IMR-90 (cell line): Measurements from ENCODE around the gene LRPPRC. TPM values are rescaled to one million over a fixed set of nuclear protein-coding genes. Genes with fewer than 3 reads are reported as not detected.

Experiments
- ATAC-seq: fragments of 200-7000 bp; cut with Tn5 transposase; 2 replicates; pipeline ENCODE4 v1.9.1; 2020; ENCODE audit warnings: low read depth, mild to moderate bottlenecking, moderate library complexity
- BruUV-seq: library from RNA; stranded (reverse); fragments of 400-500 nt; replicated peaks from 2 replicates; lab custom pipeline; 2021; lab: Mats Ljungman, UMichigan
- CTCF ChIA-PET: fragments of 300-600 bp; formaldehyde crosslinking; extraction: SDS; loops from one replicate; lab custom pipeline; 2021; ENCODE audit warnings: antibody characterized with exemption; lab: Yijun Ruan, JAX
- POLR2A ChIA-PET: fragments of 300-600 bp; sonication (Branson Sonifier 250); formaldehyde crosslinking; loops from one replicate; lab custom pipeline; 2022; ENCODE audit warnings: antibody characterized with exemption; ENCODE audit not compliant: unreplicated experiment; lab: Charles Lee
- DNase-seq: peaks from one replicate; pipeline ENCODE4 v3.0.0; 2013
- H2AFZ ChIP-seq: replicated peaks from 2 replicates; pipeline ENCODE3; 2013; ENCODE audit warnings: low read length, mild to moderate bottlenecking; ENCODE audit not compliant: poor library complexity
- H2AK5ac ChIP-seq: 2 replicates; pipeline ENCODE4 v1.6.1; 2013; ENCODE audit warnings: low read depth, low read length, inconsistent platforms
- H2AK9ac ChIP-seq: replicated peaks from 2 replicates; pipeline ENCODE3; 2013; ENCODE audit warnings: mild to moderate bottlenecking, low read depth, low read length, moderate library complexity; ENCODE audit not compliant: poor library complexity
- H2BK120ac ChIP-seq: 2 replicates; pipeline ENCODE4 v1.6.1; 2013; ENCODE audit warnings: low read depth, low read length, inconsistent platforms
- H2BK15ac ChIP-seq: 3 replicates; pipeline ENCODE4 v1.6.1; 2013; ENCODE audit warnings: low read depth, low read length, inconsistent platforms
- H2BK20ac ChIP-seq: 2 replicates; pipeline ENCODE4 v1.6.1; 2013; ENCODE audit warnings: low read depth, mild to moderate bottlenecking, inconsistent platforms, low read length, moderate library complexity
- H2BK5ac ChIP-seq: 2 replicates; pipeline ENCODE4 v1.6.1; 2013; ENCODE audit warnings: mild to moderate bottlenecking, low read depth, low read length, inconsistent platforms; ENCODE audit not compliant: poor library complexity, severe bottlenecking
- H3K14ac ChIP-seq: replicated peaks from 2 replicates; pipeline ENCODE4 v1.6.1; 2013; ENCODE audit warnings: low read depth, low read length, inconsistent platforms
- H3K18ac ChIP-seq: 2 replicates; pipeline ENCODE4 v1.6.1; 2013; ENCODE audit warnings: low read depth, low read length, control low read depth
- H3K23ac ChIP-seq: 2 replicates; pipeline ENCODE4 v1.6.1; 2013; ENCODE audit warnings: low read depth, low read length, inconsistent platforms
- H3K27ac ChIP-seq: 2 replicates; pipeline ENCODE4 v1.5.1; 2013; ENCODE audit warnings: mild to moderate bottlenecking, control low read depth, low read length; ENCODE audit not compliant: insufficient read depth
- H3K27me3 ChIP-seq: 2 replicates; pipeline ENCODE4 v1.6.1; 2013; ENCODE audit warnings: low read length; ENCODE audit not compliant: control insufficient read depth, insufficient read depth
- H3K36me3 ChIP-seq: 2 replicates; pipeline ENCODE4 v1.6.1; 2013; ENCODE audit warnings: low read length, mixed read lengths; ENCODE audit not compliant: control insufficient read depth, insufficient read depth
- H3K4ac ChIP-seq: 2 replicates; pipeline ENCODE4 v1.6.1; 2013; ENCODE audit warnings: low read depth, low read length, inconsistent platforms
- H3K4me1 ChIP-seq: 2 replicates; pipeline ENCODE4 v1.6.1; 2013; ENCODE audit warnings: low read length, mixed read lengths; ENCODE audit not compliant: control insufficient read depth, insufficient read depth
- H3K4me2 ChIP-seq: 2 replicates; pipeline ENCODE4 v1.6.1; 2013; ENCODE audit warnings: low read depth, mild to moderate bottlenecking, control low read depth, low read length, moderate library complexity
- H3K4me3 ChIP-seq: 2 replicates; pipeline ENCODE4 v1.5.1; 2013; ENCODE audit warnings: low read depth, mild to moderate bottlenecking, control low read depth, low read length, moderate library complexity; ENCODE audit not compliant: insufficient read depth
- H3K56ac ChIP-seq: 2 replicates; pipeline ENCODE4 v1.6.1; 2013; ENCODE audit warnings: low read length, inconsistent platforms; ENCODE audit not compliant: insufficient read depth; ENCODE audit errors: extremely low read depth
- H3K79me1 ChIP-seq, 2 experiments: 2 replicates each; pipeline ENCODE4 v1.6.1; 2013; ENCODE audit warnings: low read length in 2 of 2, inconsistent platforms in 1 of 2, low read depth in 1 of 2
- H3K9ac ChIP-seq: 2 replicates; pipeline ENCODE4 v1.6.1; 2013; ENCODE audit warnings: low read depth, low read length, control low read depth
- H3K9me1 ChIP-seq: 2 replicates; pipeline ENCODE4 v1.6.1; 2013; ENCODE audit warnings: low read length, inconsistent platforms; ENCODE audit not compliant: insufficient read depth
- H3K9me3 ChIP-seq: 2 replicates; pipeline ENCODE4 v1.6.1; 2013; ENCODE audit warnings: low read length; ENCODE audit not compliant: control insufficient read depth, insufficient read depth
- H4K20me1 ChIP-seq: 2 replicates; pipeline ENCODE4 v1.6.1; 2013; ENCODE audit warnings: low read length, inconsistent platforms; ENCODE audit not compliant: insufficient read depth
- H4K5ac ChIP-seq: 2 replicates; pipeline ENCODE4 v1.6.1; 2013; ENCODE audit warnings: mild to moderate bottlenecking, low read depth, low read length, control low read depth
- H4K8ac ChIP-seq, 2 experiments: 2 replicates each; pipeline ENCODE4 v1.6.1; 2013; ENCODE audit warnings: low read depth in 2 of 2, low read length in 2 of 2, control low read depth in 1 of 2, inconsistent platforms in 1 of 2
- H4K91ac ChIP-seq: 2 replicates; pipeline ENCODE4 v1.6.1; 2013; ENCODE audit warnings: low read depth, low read length, inconsistent platforms; ENCODE audit not compliant: insufficient read depth
- CEBPB ChIP-seq: IDR thresholded peaks from 2 replicates; pipeline ENCODE4 v1.6.1; 2012; ENCODE audit warnings: low read depth, low read length, improper control_type of control experiment
- FOS ChIP-seq: fragments of 150-350 bp; IDR thresholded peaks from 2 replicates; pipeline ENCODE4 v1.6.1; 2016; ENCODE audit warnings: low read depth, low read length
- MAFK ChIP-seq: IDR thresholded peaks from 2 replicates; pipeline ENCODE4 v1.6.1; 2012; ENCODE audit warnings: low read depth, low read length, improper control_type of control experiment
- MAZ ChIP-seq: IDR thresholded peaks from 2 replicates; pipeline ENCODE4 v1.6.1; 2012; ENCODE audit warnings: low read depth, mild to moderate bottlenecking, low read length, improper control_type of control experiment, moderate library complexity, borderline replicate concordance
- NFE2L2 ChIP-seq: fragments of 150-350 bp; IDR thresholded peaks from 2 replicates; pipeline ENCODE4 v1.6.1; 2016; ENCODE audit warnings: low read depth, mild to moderate bottlenecking, low read length
- RCOR1 ChIP-seq: IDR thresholded peaks from 2 replicates; pipeline ENCODE4 v1.6.1; 2012; ENCODE audit warnings: mild to moderate bottlenecking, low read length, improper control_type of control experiment; ENCODE audit not compliant: insufficient replicate concordance
- WGBS, 2 experiments: methylation state at CpG; one replicate each; pipeline versions ENCODE4 v1.1.5 to v1.1.7; 2013; ENCODE audit warnings: missing lambda C conversion rate in 2 of 2; ENCODE audit not compliant: insufficient read length in 1 of 2; ENCODE audit errors: extremely low coverage in 2 of 2; 5-methylcytosine and 5-hydroxymethylcytosine counted together
- dilution Hi-C: fragments of 300-500 bp; cut with HindIII; formaldehyde crosslinking; loops from one replicate; pipeline ENCODE4 v1.14.3; 2018; ENCODE audit warnings: low sequenced_read_pairs; ENCODE audit not compliant: unreplicated experiment
- in situ Hi-C: fragments of 300-500 bp; cut with MboI; formaldehyde crosslinking; loops from 3 replicates; pipeline ENCODE4 v1.14.3; 2019; ENCODE audit warnings: low sequenced_read_pairs, inconsistent platforms, mixed read lengths
- intact Hi-C: fragments of 100-400 bp; cut with micrococcal nuclease; formaldehyde crosslinking; loops from 2 replicates; pipeline ENCODE4 v1.10.0; 2022
- polyA plus RNA-seq, 3 experiments: library from polyadenylated mRNA; depleted of rRNA; stranded (reverse); fragments of >200 nt; gene quantifications; 2 replicates each; pipeline ENCODE4 v1.2.3, GENCODE V29; 2012; ENCODE audit warnings: low replicate concordance in 1 of 3
- total RNA-seq: library from RNA; depleted of rRNA; stranded (reverse); fragments of >200 nt; gene quantifications from 2 replicates; pipeline ENCODE4 v1.2.3, GENCODE V29; 2012
- TF ChIP-seq, protein P1 (sequence below): fragments of 150-350 bp; IDR thresholded peaks from 2 replicates; pipeline ENCODE4 v1.6.1; 2016; ENCODE audit warnings: low read depth, mild to moderate bottlenecking, low read length, moderate library complexity, borderline replicate concordance

LRPPRC gene
- total and polyA plus RNA-seq, 2 of the 4 experiments (the other 2 are of a cell fraction), result 30.4 to 36.0 TPM

DNA sequence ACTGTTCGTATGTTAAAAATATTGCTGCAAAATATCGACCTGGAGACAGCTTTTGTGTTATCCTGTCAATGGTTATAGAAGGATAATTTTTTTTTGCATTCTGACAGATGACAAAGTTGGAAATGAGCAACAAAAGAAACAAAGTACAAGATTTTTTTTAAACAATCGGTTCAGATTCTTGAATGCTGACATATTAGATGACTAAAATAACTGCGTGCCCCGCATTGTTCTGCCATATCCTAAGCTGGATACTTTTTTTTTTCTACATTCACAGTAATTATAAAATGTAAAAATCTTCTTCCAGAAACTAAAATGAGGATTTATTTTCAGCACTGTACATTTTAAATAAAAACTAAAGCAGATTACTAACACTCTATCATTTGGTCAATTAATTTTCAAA is 89.9 kb downstream of the LRPPRC start:
- Histone ChIP-seq H3K79me1 (peaks cover 5 to 6% of the 10 kb centered on the region in 2 experiments; a peak in 2 of 4 replicates), H4K8ac (no peak overlapping the region), H2AK9ac (no peak overlapping the region), H3K4me3 (no peak overlapping the region), H2AFZ (no peak overlapping the region), H2BK15ac (no peak overlapping the region), H3K9ac (no peak overlapping the region), H2BK120ac (no peak overlapping the region), H2BK20ac (no peak overlapping the region), H3K27ac (no peak overlapping the region), H3K4me1 (no peaks in the 10 kb centered on the region; the same call in 1 of the 2 replicates), H4K5ac (no peak overlapping the region), H3K27me3 (no peaks in the 10 kb centered on the region), H3K56ac (no peak overlapping the region), H2BK5ac (no peak overlapping the region), H3K36me3 (peaks cover 11% of the 10 kb centered on the region), H4K20me1 (no peaks in the 10 kb centered on the region), H3K23ac (no peak overlapping the region), H3K4ac (no peak overlapping the region), H3K4me2 (no peak overlapping the region), H3K14ac (no peak overlapping the region), H2AK5ac (no peak overlapping the region), H4K91ac (no peak overlapping the region), H3K9me1 (no peaks in the 10 kb centered on the region), H3K9me3 (no peaks in the 10 kb centered on the region), H3K18ac (no peak overlapping the region)
- ChIA-PET POLR2A (no interaction called here), CTCF (interaction anchor here (0.7 kb wide), 1 partner anchor 83 kb away, joined by 3 read pairs; no protein-coding TSS in a partner anchor)
- TF ChIP-seq CEBPB (no peak), RCOR1 (no peak), MAZ (no peak), FOS (no peak), MAFK (no peak), NFE2L2 (no peak)
- TF ChIP-seq, protein P1, sequence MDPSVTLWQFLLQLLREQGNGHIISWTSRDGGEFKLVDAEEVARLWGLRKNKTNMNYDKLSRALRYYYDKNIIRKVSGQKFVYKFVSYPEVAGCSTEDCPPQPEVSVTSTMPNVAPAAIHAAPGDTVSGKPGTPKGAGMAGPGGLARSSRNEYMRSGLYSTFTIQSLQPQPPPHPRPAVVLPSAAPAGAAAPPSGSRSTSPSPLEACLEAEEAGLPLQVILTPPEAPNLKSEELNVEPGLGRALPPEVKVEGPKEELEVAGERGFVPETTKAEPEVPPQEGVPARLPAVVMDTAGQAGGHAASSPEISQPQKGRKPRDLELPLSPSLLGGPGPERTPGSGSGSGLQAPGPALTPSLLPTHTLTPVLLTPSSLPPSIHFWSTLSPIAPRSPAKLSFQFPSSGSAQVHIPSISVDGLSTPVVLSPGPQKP, result no peak
- ATAC-seq (no peak), DNase-seq (no peak)
- intact Hi-C loops, result loop anchor here (10.0 kb wide), 1 partner anchor 59 kb away; no protein-coding TSS in a partner anchor
- WGBS, 2 experiments, result 100% methylated on average over 2 of the region's 5 CpGs; no CpG with 5 or more reads in 1 of the 2 experiments
- dilution Hi-C loops, result no loop called here
- BruUV-seq, result no TSS peak
- in situ Hi-C loops, result no loop called here
